Liver (tissue), 9 donors: ENCODE results near the gene TNIP1. TPM values are rescaled to one million over a fixed set of nuclear protein-coding genes. Genes with fewer than 3 reads are reported as not detected.

Source experiments
- DNase-seq: peaks from one replicate; pipeline ENCODE4 v3.0.0-alpha.2; 2017; ENCODE audit warnings: low spot score
- H3K27ac ChIP-seq, 2 donors: one replicate each; pipeline ENCODE4 v1.7.0; 2013; ENCODE audit warnings: inconsistent platforms in 2 of 2, low read length in 2 of 2, control low read depth in 1 of 2, low read depth in 1 of 2, mild to moderate bottlenecking in 1 of 2
- H3K27me3 ChIP-seq, 4 donors: one replicate each; pipeline versions ENCODE4 v1.6.1 to v1.7.0; 2013; ENCODE audit warnings: low read length in 3 of 4, inconsistent platforms in 1 of 4, mild to moderate bottlenecking in 1 of 4, moderate library complexity in 1 of 4; ENCODE audit not compliant: control insufficient read depth in 4 of 4, insufficient read depth in 4 of 4
- H3K36me3 ChIP-seq, 4 donors: one replicate each; pipeline versions ENCODE4 v1.6.1 to v1.7.0; 2013; ENCODE audit warnings: low read length in 3 of 4, mild to moderate bottlenecking in 3 of 4, low read depth in 1 of 4, moderate library complexity in 1 of 4; ENCODE audit not compliant: control insufficient read depth in 4 of 4, insufficient read depth in 3 of 4
- H3K4me1 ChIP-seq, 4 donors: one replicate each; pipeline versions ENCODE4 v1.6.1 to v1.7.0; 2013; ENCODE audit warnings: low read length in 3 of 4, mild to moderate bottlenecking in 3 of 4, moderate library complexity in 1 of 4; ENCODE audit not compliant: control insufficient read depth in 4 of 4, insufficient read depth in 4 of 4
- H3K4me3 ChIP-seq, 3 donors: one replicate each; pipeline versions ENCODE4 v1.6.1 to v1.7.0; 2013; ENCODE audit warnings: low read length in 3 of 3, control low read depth in 1 of 3, low read depth in 1 of 3, mild to moderate bottlenecking in 1 of 3
- H3K9ac ChIP-seq, 2 donors: one replicate each; pipeline ENCODE4 v1.7.0; 2013; ENCODE audit warnings: low read length in 2 of 2, mild to moderate bottlenecking in 2 of 2, moderate library complexity in 2 of 2, control low read depth in 1 of 2, low read depth in 1 of 2
- H3K9me3 ChIP-seq, 4 donors: one replicate each; pipeline versions ENCODE4 v1.6.1 to v1.7.0; 2013; ENCODE audit warnings: low read length in 3 of 4; ENCODE audit not compliant: control insufficient read depth in 4 of 4
- EGR1 ChIP-seq, 2 donors: IDR thresholded peaks; 2 replicates each; pipeline ENCODE4 v1.6.1; 2016 to 2018; ENCODE audit warnings: antibody characterized with exemption in 2 of 2, low read depth in 2 of 2
- FOXA1 ChIP-seq: IDR thresholded peaks from 2 replicates; pipeline ENCODE4 v1.6.1; 2016; ENCODE audit warnings: antibody characterized with exemption
- FOXA2 ChIP-seq: IDR thresholded peaks from 2 replicates; pipeline ENCODE4 v1.6.1; 2016; ENCODE audit warnings: antibody characterized with exemption
- GABPA ChIP-seq, 2 donors: IDR thresholded peaks in 1 of 2; conservative IDR thresholded peaks in 1 of 2; 2 replicates each; pipeline ENCODE4 v1.6.1; 2016; ENCODE audit warnings: antibody characterized with exemption in 2 of 2, mild to moderate bottlenecking in 1 of 2, moderate library complexity in 1 of 2
- HNF4A ChIP-seq, 2 donors: conservative IDR thresholded peaks; 2 replicates each; pipeline ENCODE4 v1.6.1; 2016; ENCODE audit warnings: antibody characterized with exemption in 2 of 2, mild to moderate bottlenecking in 2 of 2
- JUND ChIP-seq, 2 donors: IDR thresholded peaks; 2 replicates each; pipeline ENCODE4 v1.6.1; 2016; ENCODE audit warnings: antibody characterized with exemption in 2 of 2
- RAD21 ChIP-seq, 2 donors: IDR thresholded peaks; 2 replicates each; pipeline ENCODE4 v1.6.1; 2016; ENCODE audit warnings: antibody characterized with exemption in 2 of 2, mild to moderate bottlenecking in 2 of 2
- RXRA ChIP-seq, 2 donors: IDR thresholded peaks; 2 replicates each; pipeline ENCODE4 v1.6.1; 2017 to 2018; ENCODE audit warnings: antibody characterized with exemption in 2 of 2, mild to moderate bottlenecking in 1 of 2
- WGBS: extraction: QIAGEN DNeasy Blood & Tissue Kit; methylation state at CpG from one replicate; pipeline ENCODE4 v1.1.7; 2013; 5-methylcytosine and 5-hydroxymethylcytosine counted together
- polyA plus RNA-seq, 2 donors: library from polyadenylated mRNA; stranded (reverse) in 1 of 2; unstranded in 1 of 2; fragments of 200-250 nt in 1 of 2; fragments of >200 nt in 1 of 2; fragmentation: Nextera tagmentation in 1 of 2; extraction: Ambion mirVana in 1 of 2; gene quantifications; one replicate each; pipeline versions ENCODE4 v1.2.1 to v1.2.3, GENCODE V29; 2013 to 2015
- total RNA-seq, 2 donors: library from RNA; depleted of rRNA; stranded (reverse); fragments of >200 nt; gene quantifications; one replicate each; pipeline ENCODE4 v1.2.3, GENCODE V29; 2014
- TF ChIP-seq, protein P1 (sequence below): IDR thresholded peaks from 2 replicates; pipeline ENCODE4 v1.6.1; 2016; ENCODE audit warnings: antibody characterized with exemption, mild to moderate bottlenecking
- TF ChIP-seq, protein P2 (sequence below): IDR thresholded peaks from 2 replicates; pipeline ENCODE4 v1.6.1; 2016; ENCODE audit warnings: antibody characterized with exemption
- TF ChIP-seq, protein P3 (sequence below): fragments of 150-350 bp; IDR thresholded peaks from 2 replicates; pipeline ENCODE4 v1.5.1; 2017; ENCODE audit warnings: improper control_type of control experiment, low read depth, low read length; ENCODE audit not compliant: missing input control
- donor health status: healthy.
- donor health status: healthy.
- donor health status: healthy.
- donor health status: healthy.
- donor health status: healthy.

Gene TNIP1
- total and polyA plus RNA-seq, 4 donors, result 33.2 to 101 (median 48.0) TPM

DNA sequence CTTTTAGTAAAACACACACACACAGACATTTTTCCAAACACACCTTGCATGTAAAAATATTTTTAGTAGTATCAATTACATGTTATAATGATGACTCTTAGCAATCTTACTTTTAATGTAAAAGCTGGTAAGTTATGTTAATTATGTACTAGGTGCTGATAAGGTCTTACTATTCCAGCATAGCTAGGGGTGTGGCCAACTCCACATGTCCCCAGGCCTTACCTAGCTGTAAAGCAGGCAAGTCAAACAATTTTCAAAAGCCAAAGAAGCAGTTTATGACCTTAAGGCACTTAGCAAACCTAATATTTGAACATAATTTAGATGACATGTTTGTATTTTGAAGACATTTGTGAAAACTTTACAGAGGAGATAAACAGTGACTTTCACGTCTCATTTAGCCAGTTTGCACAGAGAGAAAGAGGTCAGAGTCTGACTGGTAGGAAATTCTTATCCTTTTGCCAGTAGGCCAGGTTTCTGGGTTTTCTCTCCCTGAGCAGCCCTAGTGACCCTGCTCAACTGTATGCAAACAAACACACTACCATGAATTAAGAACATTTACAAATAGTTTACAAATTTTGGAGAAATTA lies 86.9 kb downstream of the TNIP1 start:
- H3K4me3 ChIP-seq, result no peak overlapping the region
- peaks cover 0 to 5% (median 0%) of the 10 kb centered on the region in 4 donors for H3K4me1 ChIP-seq
- no peaks in the 10 kb centered on the region for H3K36me3 ChIP-seq
- WGBS, result 20% methylated on average over 1 of the region's 1 CpG
- H3K9me3 ChIP-seq, result no peaks in the 10 kb centered on the region
- DNase-seq, result no peak
- H3K27ac ChIP-seq, result no peak overlapping the region
- no peaks in the 10 kb centered on the region for H3K27me3 ChIP-seq
- TF ChIP-seq RXRA (IDR thresholded peaks at IDR 0.05), result no peak
- peak; percentile 18 to 30 for TF ChIP-seq HNF4A (conservative IDR thresholded peaks at IDR 0.05)
- no peak overlapping the region for H3K9ac ChIP-seq

DNA sequence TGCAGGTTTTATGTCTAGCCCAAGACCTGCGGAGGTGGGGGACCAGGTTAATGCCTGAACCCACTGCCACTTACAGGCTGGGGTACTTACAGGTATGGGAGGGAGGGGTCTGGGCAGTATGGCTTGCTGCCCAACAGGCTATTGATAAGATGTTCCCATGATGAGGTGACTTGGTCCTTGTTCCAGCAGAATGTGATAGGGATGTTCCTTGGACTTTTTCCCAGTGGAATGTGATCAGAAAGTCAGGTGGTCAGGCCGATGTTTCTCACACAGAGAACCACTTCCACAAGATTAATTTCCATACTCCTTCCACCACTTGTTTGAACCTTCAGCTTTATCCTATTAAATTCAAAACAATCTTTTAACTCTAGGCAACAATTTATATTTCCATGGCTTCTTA lies 87.4 kb downstream of the TNIP1 start:
- no peaks in the 10 kb centered on the region for H3K27me3 ChIP-seq
- DNase-seq, result no peak
- H3K9me3 ChIP-seq, result no peaks in the 10 kb centered on the region
- H3K4me3 ChIP-seq, result no peak overlapping the region
- TF ChIP-seq GABPA (IDR thresholded peaks at IDR 0.05 in 1 of 2, conservative IDR thresholded peaks at IDR 0.05 in 1 of 2) (no peak), FOXA2 (no peak), EGR1 (IDR thresholded peaks at IDR 0.05; ENCODE audit: low read depth in 2 of 2) (no peak), RXRA (IDR thresholded peaks at IDR 0.05) (no peak), RAD21 (IDR thresholded peaks at IDR 0.05) (no peak), JUND (IDR thresholded peaks at IDR 0.05) (no peak), FOXA1 (no peak)
- TF ChIP-seq, protein P1, sequence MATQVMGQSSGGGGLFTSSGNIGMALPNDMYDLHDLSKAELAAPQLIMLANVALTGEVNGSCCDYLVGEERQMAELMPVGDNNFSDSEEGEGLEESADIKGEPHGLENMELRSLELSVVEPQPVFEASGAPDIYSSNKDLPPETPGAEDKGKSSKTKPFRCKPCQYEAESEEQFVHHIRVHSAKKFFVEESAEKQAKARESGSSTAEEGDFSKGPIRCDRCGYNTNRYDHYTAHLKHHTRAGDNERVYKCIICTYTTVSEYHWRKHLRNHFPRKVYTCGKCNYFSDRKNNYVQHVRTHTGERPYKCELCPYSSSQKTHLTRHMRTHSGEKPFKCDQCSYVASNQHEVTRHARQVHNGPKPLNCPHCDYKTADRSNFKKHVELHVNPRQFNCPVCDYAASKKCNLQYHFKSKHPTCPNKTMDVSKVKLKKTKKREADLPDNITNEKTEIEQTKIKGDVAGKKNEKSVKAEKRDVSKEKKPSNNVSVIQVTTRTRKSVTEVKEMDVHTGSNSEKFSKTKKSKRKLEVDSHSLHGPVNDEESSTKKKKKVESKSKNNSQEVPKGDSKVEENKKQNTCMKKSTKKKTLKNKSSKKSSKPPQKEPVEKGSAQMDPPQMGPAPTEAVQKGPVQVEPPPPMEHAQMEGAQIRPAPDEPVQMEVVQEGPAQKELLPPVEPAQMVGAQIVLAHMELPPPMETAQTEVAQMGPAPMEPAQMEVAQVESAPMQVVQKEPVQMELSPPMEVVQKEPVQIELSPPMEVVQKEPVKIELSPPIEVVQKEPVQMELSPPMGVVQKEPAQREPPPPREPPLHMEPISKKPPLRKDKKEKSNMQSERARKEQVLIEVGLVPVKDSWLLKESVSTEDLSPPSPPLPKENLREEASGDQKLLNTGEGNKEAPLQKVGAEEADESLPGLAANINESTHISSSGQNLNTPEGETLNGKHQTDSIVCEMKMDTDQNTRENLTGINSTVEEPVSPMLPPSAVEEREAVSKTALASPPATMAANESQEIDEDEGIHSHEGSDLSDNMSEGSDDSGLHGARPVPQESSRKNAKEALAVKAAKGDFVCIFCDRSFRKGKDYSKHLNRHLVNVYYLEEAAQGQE, result no peak
- TF ChIP-seq, protein P2, sequence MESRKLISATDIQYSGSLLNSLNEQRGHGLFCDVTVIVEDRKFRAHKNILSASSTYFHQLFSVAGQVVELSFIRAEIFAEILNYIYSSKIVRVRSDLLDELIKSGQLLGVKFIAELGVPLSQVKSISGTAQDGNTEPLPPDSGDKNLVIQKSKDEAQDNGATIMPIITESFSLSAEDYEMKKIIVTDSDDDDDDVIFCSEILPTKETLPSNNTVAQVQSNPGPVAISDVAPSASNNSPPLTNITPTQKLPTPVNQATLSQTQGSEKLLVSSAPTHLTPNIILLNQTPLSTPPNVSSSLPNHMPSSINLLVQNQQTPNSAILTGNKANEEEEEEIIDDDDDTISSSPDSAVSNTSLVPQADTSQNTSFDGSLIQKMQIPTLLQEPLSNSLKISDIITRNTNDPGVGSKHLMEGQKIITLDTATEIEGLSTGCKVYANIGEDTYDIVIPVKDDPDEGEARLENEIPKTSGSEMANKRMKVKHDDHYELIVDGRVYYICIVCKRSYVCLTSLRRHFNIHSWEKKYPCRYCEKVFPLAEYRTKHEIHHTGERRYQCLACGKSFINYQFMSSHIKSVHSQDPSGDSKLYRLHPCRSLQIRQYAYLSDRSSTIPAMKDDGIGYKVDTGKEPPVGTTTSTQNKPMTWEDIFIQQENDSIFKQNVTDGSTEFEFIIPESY, result no peak
- TF ChIP-seq, protein P3, sequence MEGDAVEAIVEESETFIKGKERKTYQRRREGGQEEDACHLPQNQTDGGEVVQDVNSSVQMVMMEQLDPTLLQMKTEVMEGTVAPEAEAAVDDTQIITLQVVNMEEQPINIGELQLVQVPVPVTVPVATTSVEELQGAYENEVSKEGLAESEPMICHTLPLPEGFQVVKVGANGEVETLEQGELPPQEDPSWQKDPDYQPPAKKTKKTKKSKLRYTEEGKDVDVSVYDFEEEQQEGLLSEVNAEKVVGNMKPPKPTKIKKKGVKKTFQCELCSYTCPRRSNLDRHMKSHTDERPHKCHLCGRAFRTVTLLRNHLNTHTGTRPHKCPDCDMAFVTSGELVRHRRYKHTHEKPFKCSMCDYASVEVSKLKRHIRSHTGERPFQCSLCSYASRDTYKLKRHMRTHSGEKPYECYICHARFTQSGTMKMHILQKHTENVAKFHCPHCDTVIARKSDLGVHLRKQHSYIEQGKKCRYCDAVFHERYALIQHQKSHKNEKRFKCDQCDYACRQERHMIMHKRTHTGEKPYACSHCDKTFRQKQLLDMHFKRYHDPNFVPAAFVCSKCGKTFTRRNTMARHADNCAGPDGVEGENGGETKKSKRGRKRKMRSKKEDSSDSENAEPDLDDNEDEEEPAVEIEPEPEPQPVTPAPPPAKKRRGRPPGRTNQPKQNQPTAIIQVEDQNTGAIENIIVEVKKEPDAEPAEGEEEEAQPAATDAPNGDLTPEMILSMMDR, result no peak
- no peaks in the 10 kb centered on the region for H3K36me3 ChIP-seq
- WGBS, result 67% methylated on average over 2 of the region's 2 CpGs
- H3K9ac ChIP-seq, result no peak overlapping the region
- peaks cover 0 to 5% (median 0%) of the 10 kb centered on the region in 4 donors for H3K4me1 ChIP-seq
- H3K27ac ChIP-seq, result no peak overlapping the region
